ENCODE results near the gene PLS1.

Gene PLS1

GRCh38 chr3:142723665-142723967, 127.4 kb downstream of the PLS1 start:
- no peak for DNase-seq (ENCODE audit: low spot score)
- TF ChIP-seq CTCF (IDR thresholded peaks at IDR 0.05; ENCODE audit: borderline replicate concordance, control extremely low read depth, extremely low read depth, insufficient read depth, missing control alignments) = no peak
- in situ Hi-C loops (cut with MboI; ENCODE audit: low sequenced_read_pairs, unreplicated experiment) = no loop called here

- TF ChIP-seq CTCF (IDR thresholded peaks at IDR 0.05; ENCODE audit: borderline replicate concordance, control extremely low read depth, extremely low read depth, insufficient read depth, missing control alignments) = no peak
- DNase-seq (ENCODE audit: low spot score) = peak; percentile 96
- in situ Hi-C loops (cut with MboI; ENCODE audit: low sequenced_read_pairs, unreplicated experiment) = no loop called here
Observed at GRCh38 chr3:142723968-142724681, 127.9 kb downstream of the PLS1 start, which contains the start of gene TRPC1. TRPC1 (plus strand) TSS chr3:142724034; CDS start chr3:142724560, 526 bp downstream.

- DNase-seq (ENCODE audit: low spot score) = peak; percentile 58
- in situ Hi-C loops (cut with MboI; ENCODE audit: low sequenced_read_pairs, unreplicated experiment) = no loop called here
- no peak for TF ChIP-seq CTCF (IDR thresholded peaks at IDR 0.05; ENCODE audit: borderline replicate concordance, control extremely low read depth, extremely low read depth, insufficient read depth, missing control alignments)
Observed at GRCh38 chr3:142724682-142725356, 128.6 kb downstream of the PLS1 start.

- TF ChIP-seq CTCF (IDR thresholded peaks at IDR 0.05; ENCODE audit: borderline replicate concordance, control extremely low read depth, extremely low read depth, insufficient read depth, missing control alignments) = no peak
- no peak for DNase-seq (ENCODE audit: low spot score)
- in situ Hi-C loops (cut with MboI; ENCODE audit: low sequenced_read_pairs, unreplicated experiment) = no loop called here
Observed at GRCh38 chr3:142725357-142725739, 129.2 kb downstream of the PLS1 start.

- in situ Hi-C loops (cut with MboI; ENCODE audit: low sequenced_read_pairs, unreplicated experiment) = no loop called here
- no peak for DNase-seq (ENCODE audit: low spot score)
- TF ChIP-seq CTCF (IDR thresholded peaks at IDR 0.05; ENCODE audit: borderline replicate concordance, control extremely low read depth, extremely low read depth, insufficient read depth, missing control alignments) = no peak
Observed at GRCh38 chr3:142726017-142726416, 129.8 kb downstream of the PLS1 start.

GRCh38 chr3:142732066-142732465, 135.9 kb downstream of the PLS1 start:
- in situ Hi-C loops (cut with MboI; ENCODE audit: low sequenced_read_pairs, unreplicated experiment) = no loop called here
- no peak for DNase-seq (ENCODE audit: low spot score)

More at GRCh38 chr3:142732066-142732465, 135.9 kb downstream of the PLS1 start:
- no peak for TF ChIP-seq CTCF (IDR thresholded peaks at IDR 0.05; ENCODE audit: borderline replicate concordance, control extremely low read depth, extremely low read depth, insufficient read depth, missing control alignments)

Data from GM13976 (cell line).